Lower lobe of right lung (tissue), 2 donors: Measurements from ENCODE around the gene ATP5ME. TPM values are rescaled to one million over a fixed set of nuclear protein-coding genes. Genes with fewer than 3 reads are reported as not detected.
A peak's percentile ranks its signal among the peaks of the same experiment; 100 is the strongest.
"Not testable (repeated sequence)": the region's sequence is repeated elsewhere in the genome, so short reads cannot be mapped to it uniquely, and the experiment has no call there.

Experiments used
- ATAC-seq, 2 donors: fragments of 200-7000 bp; cut with Tn5 transposase; one replicate each; pipeline ENCODE4 v1.9.1; 2020 to 2022; ENCODE audit warnings: mild to moderate bottlenecking in 2 of 2, moderate library complexity in 2 of 2
- DNase-seq: peaks from one replicate; pipeline ENCODE4 v3.0.0-alpha.2; 2020
- H3K27ac ChIP-seq: fragments of 200-600 bp; one replicate; pipeline ENCODE4 v1.8.0; 2022
- H3K27me3 ChIP-seq: fragments of 200-600 bp; one replicate; pipeline ENCODE4 v1.8.0; 2022; ENCODE audit warnings: low read depth
- H3K36me3 ChIP-seq: fragments of 200-600 bp; one replicate; pipeline ENCODE4 v1.8.0; 2022; ENCODE audit warnings: mild to moderate bottlenecking
- H3K4me1 ChIP-seq: fragments of 200-600 bp; one replicate; pipeline ENCODE4 v1.8.0; 2022
- H3K4me3 ChIP-seq: fragments of 200-600 bp; one replicate; pipeline ENCODE4 v1.8.0; 2022; ENCODE audit warnings: mild to moderate bottlenecking
- H3K9me3 ChIP-seq: fragments of 200-600 bp; one replicate; pipeline ENCODE4 v1.8.0; 2022
- CTCF ChIP-seq: fragments of 200-600 bp; IDR thresholded peaks from one replicate; pipeline ENCODE4 v1.8.0; 2022; ENCODE audit warnings: antibody characterized with exemption, mild to moderate bottlenecking
- intact Hi-C: fragments of 100-400 bp; cut with DNase I; formaldehyde crosslinking; loops from one replicate; pipeline ENCODE4 v1.11.0; 2022
- total RNA-seq: library from RNA; stranded (reverse); fragmentation: NEBNext Ultra II Directional; extraction: Animal tissue kit (Norgen Biotek cat#: 25700); gene quantifications from one replicate; pipeline ENCODE4 v1.2.1, GENCODE V29; 2021
- donor health status: DM: no; HTN: yes; CAD: no; lungs with severe emphysema.

Gene ATP5ME
- total RNA-seq, 1 donor from 2014 or later, result 173 TPM

DNA sequence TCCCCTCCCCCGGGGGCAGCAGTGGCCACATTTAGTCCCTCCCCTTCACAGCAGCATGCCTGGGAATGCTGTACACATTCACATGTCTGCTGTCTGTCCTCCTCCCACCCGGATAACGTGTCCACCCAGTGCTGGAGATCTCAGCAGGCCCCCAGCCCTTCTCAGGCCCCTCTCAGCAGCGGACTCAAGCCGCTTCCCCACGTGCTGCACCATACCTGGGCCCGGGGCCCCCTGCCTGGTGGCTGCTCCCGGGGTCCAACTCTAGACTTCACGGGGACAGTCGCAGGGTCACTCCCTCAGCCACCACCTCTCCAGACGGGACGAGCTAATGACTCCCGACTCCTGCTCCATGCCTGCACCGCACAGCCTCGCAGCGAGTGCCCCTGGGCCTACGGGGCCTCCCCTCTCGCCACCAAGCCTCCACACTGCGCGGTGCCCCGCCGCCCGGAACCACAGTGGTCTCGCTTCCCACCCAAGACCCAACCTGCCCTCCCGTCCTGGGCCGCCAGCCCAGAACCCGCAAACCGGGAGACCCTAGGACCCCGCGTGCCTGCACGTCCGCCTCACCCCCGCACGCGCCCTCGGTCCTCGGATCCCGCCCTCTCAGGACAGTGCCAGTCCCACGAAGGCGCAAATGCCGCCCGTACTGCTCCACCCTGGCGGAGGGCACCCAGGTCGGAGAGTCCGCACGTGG, 30.3 kb upstream of the ATP5ME start:
- no peak overlapping the region for H3K4me3 ChIP-seq
- H3K27me3 ChIP-seq, result no peaks in the 10 kb centered on the region
- H3K4me1 ChIP-seq, result peaks cover 24% of the 10 kb centered on the region
- intact Hi-C loops, result no loop called here
- no peak for TF ChIP-seq CTCF
- H3K36me3 ChIP-seq, result no peaks in the 10 kb centered on the region
- H3K27ac ChIP-seq, result no peak overlapping the region
- no peak for ATAC-seq
- DNase-seq, result no peak
- H3K9me3 ChIP-seq, result no peaks in the 10 kb centered on the region

- intact Hi-C loops, result no loop called here
- H3K36me3 ChIP-seq, result no peaks in the 10 kb centered on the region
- H3K9me3 ChIP-seq, result no peaks in the 10 kb centered on the region
- no peak overlapping the region for H3K27ac ChIP-seq
- no peak for ATAC-seq
- no peak for TF ChIP-seq CTCF
- no peaks in the 10 kb centered on the region for H3K27me3 ChIP-seq
- peaks cover 19% of the 10 kb centered on the region for H3K4me1 ChIP-seq
- DNase-seq, result no peak
- no peak overlapping the region for H3K4me3 ChIP-seq
Observed at GRCh38 chr4:703336-704197, 29.5 kb upstream of the ATP5ME start.

DNA sequence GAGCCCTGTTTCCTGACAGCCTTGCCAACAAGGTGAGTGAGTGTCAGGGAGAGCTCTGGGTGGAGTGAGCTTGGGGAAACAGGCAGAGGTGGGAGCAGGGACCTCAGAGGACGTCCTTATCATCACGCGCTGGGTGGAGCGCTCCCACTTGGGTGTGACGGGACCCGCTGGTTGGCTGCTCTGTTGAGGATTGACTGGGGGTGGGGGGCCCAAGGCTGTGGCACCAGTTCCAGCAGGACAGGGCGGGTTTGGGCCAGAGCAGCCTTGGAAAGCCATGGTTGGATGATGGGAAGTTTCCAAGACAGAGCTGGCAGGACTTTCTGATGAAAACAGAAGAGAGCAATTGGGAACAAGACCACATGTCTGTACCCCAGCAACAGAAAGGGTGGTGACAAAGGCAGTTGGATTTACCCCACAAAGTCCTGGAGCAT, 28.6 kb upstream of the ATP5ME start:
- peaks cover 11% of the 10 kb centered on the region for H3K4me1 ChIP-seq
- no peaks in the 10 kb centered on the region for H3K27me3 ChIP-seq
- no peak for ATAC-seq
- H3K4me3 ChIP-seq, result no peak overlapping the region
- H3K9me3 ChIP-seq, result no peaks in the 10 kb centered on the region
- no peaks in the 10 kb centered on the region for H3K36me3 ChIP-seq
- no peak for TF ChIP-seq CTCF
- DNase-seq, result no peak
- intact Hi-C loops, result no loop called here
- H3K27ac ChIP-seq, result no peak overlapping the region

- Histone ChIP-seq H3K27me3 (no peaks in the 10 kb centered on the region), H3K4me1 (peaks cover 5% of the 10 kb centered on the region), H3K4me3 (no peak overlapping the region), H3K9me3 (no peaks in the 10 kb centered on the region), H3K27ac (no peak overlapping the region), H3K36me3 (no peaks in the 10 kb centered on the region)
- no peak for ATAC-seq
- no peak for DNase-seq
- no peak for TF ChIP-seq CTCF
- intact Hi-C loops, result no loop called here
Observed at GRCh38 chr4:700587-701264, 26.6 kb upstream of the ATP5ME start.

- H3K4me3 ChIP-seq, result no peak overlapping the region
- ATAC-seq (no peak), DNase-seq (no peak)
- no peaks in the 10 kb centered on the region for H3K27me3 ChIP-seq
- peaks cover 5% of the 10 kb centered on the region for H3K4me1 ChIP-seq
- H3K9me3 ChIP-seq, result no peaks in the 10 kb centered on the region
- H3K36me3 ChIP-seq, result no peaks in the 10 kb centered on the region
- TF ChIP-seq CTCF, result no peak
- H3K27ac ChIP-seq, result peak overlapping the region; percentile 71
- intact Hi-C loops, result no loop called here
Observed at GRCh38 chr4:699816-700580, 25.9 kb upstream of the ATP5ME start.

DNA sequence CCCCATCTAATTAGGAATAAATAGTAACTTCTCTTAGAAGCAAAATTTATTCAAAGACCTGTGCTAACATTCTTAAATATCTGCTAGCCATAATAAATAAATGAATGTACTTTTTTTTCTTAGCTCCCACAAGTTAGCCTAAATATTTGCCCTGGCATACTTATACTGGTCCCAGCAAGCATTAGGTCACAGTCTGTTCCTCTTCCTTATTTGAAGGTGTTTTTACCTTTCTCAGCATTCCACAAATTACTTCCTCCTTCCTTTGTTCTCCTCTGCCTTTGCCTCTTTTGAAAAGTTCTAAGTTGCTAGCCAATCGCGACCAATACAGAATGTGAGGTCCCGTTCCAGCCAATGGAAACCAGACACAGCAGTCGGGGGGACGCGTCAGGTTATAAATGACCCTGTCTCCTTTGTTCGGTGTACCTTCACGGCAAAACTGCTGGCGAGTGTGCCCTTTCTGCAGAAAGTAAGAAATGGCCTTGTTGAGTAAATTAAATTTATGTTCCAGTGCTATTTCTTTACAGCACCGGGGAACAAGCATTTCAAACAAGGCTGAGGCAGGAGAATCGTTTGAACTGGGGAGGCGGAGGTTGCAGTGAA, 20.4 kb upstream of the ATP5ME start:
- H3K36me3 ChIP-seq, H3K4me3 ChIP-seq, H3K9me3 ChIP-seq, H3K4me1 ChIP-seq, H3K27ac ChIP-seq, ATAC-seq, intact Hi-C loops, H3K27me3 ChIP-seq, DNase-seq: not testable (repeated sequence)
